Urinary bladder (tissue), 4 donors: ENCODE data around the gene SBK2. TPM values are rescaled to one million over a fixed set of nuclear protein-coding genes. Genes with fewer than 3 reads are reported as not detected.
"Not testable (repeated sequence)": the region's sequence is repeated elsewhere in the genome, so short reads cannot be mapped to it uniquely, and the experiment has no call there.

Experiments
- DNase-seq: peaks from one replicate; pipeline ENCODE4 v3.0.0-alpha.2; 2015; ENCODE audit errors: extremely low spot score
- H3K27ac ChIP-seq: one replicate; pipeline ENCODE4 v1.5.1; 2013; ENCODE audit warnings: low read depth, mild to moderate bottlenecking, moderate library complexity
- H3K36me3 ChIP-seq: one replicate; pipeline ENCODE4 v1.6.1; 2013; ENCODE audit warnings: mild to moderate bottlenecking, moderate library complexity; ENCODE audit not compliant: insufficient read depth
- H3K4me1 ChIP-seq: one replicate; pipeline ENCODE4 v1.6.1; 2013; ENCODE audit warnings: mild to moderate bottlenecking, moderate library complexity; ENCODE audit not compliant: insufficient read depth
- H3K4me3 ChIP-seq: one replicate; pipeline ENCODE4 v1.5.1; 2013; ENCODE audit warnings: low read depth, low read length
- WGBS: extraction: QIAGEN DNeasy Blood & Tissue Kit; methylation state at CpG from one replicate; pipeline ENCODE4 v1.1.7; 2013; 5-methylcytosine and 5-hydroxymethylcytosine counted together
- polyA plus RNA-seq: library from polyadenylated mRNA; stranded (reverse); fragments of 200-250 nt; gene quantifications from one replicate; pipeline ENCODE4 v1.2.3, GENCODE V29; 2013
- total RNA-seq: library from RNA; depleted of rRNA; stranded (reverse); fragments of >200 nt; gene quantifications from one replicate; pipeline ENCODE4 v1.2.3, GENCODE V29; 2014
- donor health status: healthy with polysubstance abuse.
- donor health status: healthy.

The SBK2 gene
- total and polyA plus RNA-seq, 2 donors: not detected

DNA sequence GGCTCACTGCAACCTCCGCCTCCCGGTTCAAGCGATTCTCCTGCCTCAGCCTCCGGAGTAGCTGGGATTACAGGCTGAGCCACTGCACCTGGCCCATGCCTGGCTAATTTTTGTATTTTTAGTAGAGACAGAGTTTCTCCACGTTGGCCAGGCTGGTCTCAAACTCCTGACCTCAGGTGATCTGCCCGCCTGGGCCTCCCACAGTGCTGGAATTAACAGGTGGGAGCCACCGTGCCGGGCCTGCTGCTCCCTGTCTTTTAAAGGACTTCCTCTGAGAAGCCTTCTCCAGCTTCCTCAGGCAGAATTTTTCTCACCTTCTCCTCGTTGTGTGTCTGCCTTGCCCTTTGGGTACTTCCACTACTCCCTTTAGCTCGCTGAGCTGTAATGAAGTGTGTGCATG is 40.1 kb downstream of the SBK2 start:
- 77% methylated on average over 10 of the region's 10 CpGs for WGBS
- not testable (repeated sequence) for H3K27ac ChIP-seq, H3K4me1 ChIP-seq

DNA sequence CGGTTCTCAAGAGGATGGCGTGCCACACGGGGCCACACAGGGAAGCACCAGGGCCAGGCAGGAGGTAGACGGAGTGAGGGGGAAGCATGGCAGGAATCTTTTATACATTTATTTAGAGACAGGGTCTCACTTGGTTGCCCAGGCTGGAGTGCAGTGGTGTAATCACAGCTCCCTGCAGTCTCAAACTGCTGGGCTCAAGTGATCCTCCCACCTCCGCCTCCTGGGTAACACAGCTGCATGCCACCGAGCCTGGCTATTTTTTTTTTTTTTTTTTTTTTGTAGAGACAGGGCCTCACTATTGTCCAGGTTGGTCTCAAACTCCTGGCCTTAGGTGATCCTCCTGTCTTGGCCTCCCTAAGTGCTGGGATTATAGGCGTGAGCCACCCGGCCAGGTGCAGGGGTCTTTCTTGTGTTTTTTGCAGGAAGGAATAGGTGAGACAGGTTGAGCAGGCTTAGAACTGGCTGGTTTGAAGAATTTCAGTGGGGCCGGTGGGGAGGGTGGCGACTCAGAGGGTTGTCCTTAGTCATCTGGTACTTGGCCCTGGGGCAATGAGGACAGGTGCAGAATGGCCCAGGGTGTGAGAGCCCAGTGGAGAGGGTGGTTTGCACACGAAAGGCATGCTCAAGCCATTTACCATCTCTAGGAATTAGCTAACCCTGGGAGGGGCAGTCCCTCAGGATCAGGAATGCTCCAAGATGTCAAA is 41.1 kb downstream of the SBK2 start:
- Histone ChIP-seq H3K4me3 (no peak overlapping the region), H3K4me1 (no peaks in the 10 kb centered on the region), H3K36me3 (no peaks in the 10 kb centered on the region), H3K27ac (no peak overlapping the region)
- 80% methylated on average over 11 of the region's 11 CpGs for WGBS
- DNase-seq: no peak

More for the DNA sequence above, 40.1 kb downstream of the SBK2 start:
- not testable (repeated sequence) for DNase-seq, H3K36me3 ChIP-seq, H3K4me3 ChIP-seq

DNA sequence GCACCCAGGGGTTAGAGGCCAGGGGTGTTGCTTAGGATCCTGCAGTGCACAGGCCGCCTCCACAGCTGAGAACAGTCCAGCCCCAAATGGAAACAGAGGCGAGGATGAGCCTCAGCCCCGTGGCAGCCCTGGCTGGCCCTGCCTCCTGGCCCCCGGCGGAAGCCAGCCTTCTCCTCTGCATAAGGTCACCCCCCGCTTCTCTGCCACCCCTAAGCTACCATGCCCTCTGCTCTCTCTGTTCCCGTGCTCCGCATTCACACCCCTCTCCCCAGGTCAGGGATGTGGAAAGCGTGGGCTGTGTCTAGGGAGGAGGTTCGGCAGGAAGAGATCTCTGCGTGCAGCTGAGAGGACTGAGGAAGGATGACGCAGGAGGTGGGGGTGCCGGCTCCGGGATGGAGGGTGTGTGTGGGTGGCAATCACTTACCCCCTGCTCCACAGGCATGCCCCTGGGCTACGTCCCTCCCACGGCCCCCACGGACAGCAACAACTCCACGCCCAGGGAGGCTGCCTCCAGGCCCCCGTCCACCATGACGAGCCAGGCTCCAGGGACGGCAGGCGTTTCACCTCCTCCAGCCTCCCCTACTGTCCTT is 42.7 kb downstream of the SBK2 start:
- no peak overlapping the region for H3K4me3 ChIP-seq

DNA sequence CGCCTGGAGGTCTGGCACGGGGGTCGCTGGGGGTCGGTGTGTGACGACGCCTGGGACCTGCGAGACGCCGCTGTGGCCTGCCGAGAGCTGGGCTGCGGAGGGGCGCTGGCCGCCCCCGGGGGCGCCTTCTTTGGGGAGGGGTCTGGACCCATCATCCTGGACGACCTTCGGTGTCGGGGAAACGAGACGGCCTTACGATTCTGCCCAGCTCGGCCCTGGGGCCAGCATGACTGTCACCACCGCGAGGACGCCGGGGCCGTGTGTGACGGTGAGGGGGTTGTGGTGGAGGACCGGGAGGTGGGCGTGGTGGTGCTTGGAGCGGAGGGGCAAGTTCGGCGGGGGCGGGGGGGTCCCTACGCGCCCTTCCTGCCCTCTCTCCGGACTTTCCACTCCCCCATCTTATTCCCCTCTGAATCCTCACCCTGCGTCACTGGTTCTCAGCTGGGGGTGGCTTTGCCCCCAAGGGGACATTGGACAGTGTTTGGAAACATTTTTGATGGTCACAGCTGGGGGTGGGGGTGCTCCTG is 43.2 kb downstream of the SBK2 start:
- 47% methylated on average over 38 of the region's 38 CpGs for WGBS
- Histone ChIP-seq H3K4me1 (no peaks in the 10 kb centered on the region), H3K36me3 (no peaks in the 10 kb centered on the region), H3K27ac (no peak overlapping the region), H3K4me3 (no peak overlapping the region)
- DNase-seq: no peak

More for the DNA sequence above, 42.7 kb downstream of the SBK2 start:
- Histone ChIP-seq H3K4me1 (no peaks in the 10 kb centered on the region), H3K27ac (no peak overlapping the region), H3K36me3 (no peaks in the 10 kb centered on the region)
- WGBS: 46% methylated on average over 22 of the region's 22 CpGs
- no peak for DNase-seq

DNA sequence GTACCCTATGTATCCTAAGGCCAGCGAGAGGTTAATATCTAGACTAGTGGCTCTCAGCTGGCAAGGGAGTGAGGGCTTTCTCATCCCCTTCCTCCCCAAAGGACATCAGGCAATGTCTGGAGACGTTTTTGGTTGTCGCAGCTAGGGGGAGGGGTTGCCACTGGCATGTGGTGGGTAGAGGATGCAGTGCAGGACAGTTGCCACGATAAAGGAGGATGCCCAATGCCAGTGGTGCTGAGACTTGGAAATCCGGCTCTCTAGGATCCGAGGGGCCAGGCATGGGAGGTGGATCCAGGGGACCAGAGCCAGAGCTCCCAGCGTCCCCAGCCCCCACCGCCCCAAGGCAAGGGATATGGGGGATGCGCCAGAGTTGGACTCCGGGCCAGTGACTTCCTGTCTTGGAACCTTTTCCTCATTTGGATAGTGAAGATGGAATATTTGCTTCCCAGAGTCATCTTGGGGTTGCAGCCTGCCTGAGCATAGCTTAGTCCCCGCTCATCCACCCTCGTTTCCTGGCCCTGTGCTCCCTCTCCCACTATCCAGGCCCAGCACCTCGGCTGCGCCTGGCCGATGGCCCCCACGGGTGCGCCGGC is 43.8 kb downstream of the SBK2 start:
- Histone ChIP-seq H3K4me1 (no peaks in the 10 kb centered on the region), H3K4me3 (no peak overlapping the region), H3K36me3 (no peaks in the 10 kb centered on the region), H3K27ac (no peak overlapping the region)
- peak; percentile 47 for DNase-seq
- WGBS: 39% methylated on average over 18 of the region's 18 CpGs

DNA sequence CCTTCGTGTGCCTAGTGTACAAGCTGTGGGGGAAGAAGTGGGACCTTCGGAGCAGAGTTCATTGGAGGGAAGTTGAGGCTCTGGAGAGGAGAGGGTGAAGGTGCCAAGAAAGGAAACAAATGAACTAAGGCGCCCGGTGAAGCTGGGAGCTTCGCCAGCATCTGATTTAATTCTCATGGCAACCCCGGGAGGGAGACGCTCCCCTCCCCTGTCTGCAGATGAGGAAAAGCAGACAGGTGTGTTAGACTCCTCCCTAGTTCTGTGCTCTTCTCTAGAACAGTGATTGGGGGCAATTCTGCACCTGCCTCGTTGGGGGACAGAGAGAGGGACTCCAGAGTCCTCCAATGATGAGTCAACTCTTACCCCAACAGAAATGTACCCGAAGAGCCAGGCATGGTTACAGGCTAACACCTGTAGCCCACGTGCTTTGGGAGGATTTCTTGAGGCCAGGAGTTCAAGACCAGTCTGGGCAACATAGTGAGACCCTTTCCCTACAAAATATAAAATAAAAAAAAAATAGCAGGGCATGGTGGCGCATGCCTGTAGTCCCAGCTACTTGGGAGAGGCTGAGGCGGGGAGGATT is 44.5 kb downstream of the SBK2 start:
- no peak for DNase-seq

DNA sequence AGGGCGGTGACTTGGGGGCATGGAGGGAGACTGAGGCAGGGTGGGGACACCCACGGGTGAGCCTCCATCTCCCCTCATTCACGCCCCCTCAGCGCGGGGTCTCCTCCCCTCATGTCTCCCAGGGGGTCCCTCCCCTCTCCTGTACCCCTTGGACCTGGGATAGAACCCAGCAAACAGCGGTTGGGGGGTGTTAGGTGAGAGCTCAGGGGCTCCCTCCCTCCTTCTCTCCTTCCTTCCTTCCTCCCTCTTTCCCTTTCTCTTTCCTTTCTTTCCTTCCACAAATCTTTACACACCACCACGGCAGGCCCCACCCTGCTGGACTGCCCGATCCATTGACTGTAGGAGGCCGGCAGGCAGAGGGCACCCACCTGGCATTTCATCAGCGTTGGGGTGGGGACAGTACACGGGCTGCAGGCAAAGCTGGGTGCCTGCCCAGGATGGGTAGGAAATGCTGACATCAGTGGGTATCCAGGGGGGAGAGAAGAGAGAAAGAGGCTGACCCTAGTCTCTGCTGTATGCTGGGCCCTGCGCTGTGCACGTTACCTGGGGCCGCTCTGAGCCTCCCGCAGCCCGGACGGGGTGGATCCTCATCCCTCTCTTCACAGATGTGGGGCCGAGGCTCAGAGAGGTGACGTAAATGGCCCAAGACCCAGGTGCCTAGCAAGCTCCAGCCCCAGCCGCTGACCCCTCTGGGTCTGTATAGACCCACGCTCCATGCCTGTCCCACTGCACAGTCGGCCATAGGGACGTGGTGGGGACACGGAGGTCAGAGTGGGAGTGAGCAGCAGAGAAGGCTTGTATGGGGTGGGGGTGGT is 45.2 kb downstream of the SBK2 start:
- Histone ChIP-seq H3K27ac (no peak overlapping the region), H3K4me1 (no peaks in the 10 kb centered on the region), H3K36me3 (no peaks in the 10 kb centered on the region), H3K4me3 (no peak overlapping the region)
- 70% methylated on average over 24 of the region's 24 CpGs for WGBS
- DNase-seq: no peak

More for the DNA sequence above, 44.5 kb downstream of the SBK2 start:
- 42% methylated on average over 12 of the region's 12 CpGs for WGBS
- Histone ChIP-seq H3K4me1 (no peaks in the 10 kb centered on the region), H3K36me3 (no peaks in the 10 kb centered on the region), H3K4me3 (no peak overlapping the region), H3K27ac (no peak overlapping the region)

DNA sequence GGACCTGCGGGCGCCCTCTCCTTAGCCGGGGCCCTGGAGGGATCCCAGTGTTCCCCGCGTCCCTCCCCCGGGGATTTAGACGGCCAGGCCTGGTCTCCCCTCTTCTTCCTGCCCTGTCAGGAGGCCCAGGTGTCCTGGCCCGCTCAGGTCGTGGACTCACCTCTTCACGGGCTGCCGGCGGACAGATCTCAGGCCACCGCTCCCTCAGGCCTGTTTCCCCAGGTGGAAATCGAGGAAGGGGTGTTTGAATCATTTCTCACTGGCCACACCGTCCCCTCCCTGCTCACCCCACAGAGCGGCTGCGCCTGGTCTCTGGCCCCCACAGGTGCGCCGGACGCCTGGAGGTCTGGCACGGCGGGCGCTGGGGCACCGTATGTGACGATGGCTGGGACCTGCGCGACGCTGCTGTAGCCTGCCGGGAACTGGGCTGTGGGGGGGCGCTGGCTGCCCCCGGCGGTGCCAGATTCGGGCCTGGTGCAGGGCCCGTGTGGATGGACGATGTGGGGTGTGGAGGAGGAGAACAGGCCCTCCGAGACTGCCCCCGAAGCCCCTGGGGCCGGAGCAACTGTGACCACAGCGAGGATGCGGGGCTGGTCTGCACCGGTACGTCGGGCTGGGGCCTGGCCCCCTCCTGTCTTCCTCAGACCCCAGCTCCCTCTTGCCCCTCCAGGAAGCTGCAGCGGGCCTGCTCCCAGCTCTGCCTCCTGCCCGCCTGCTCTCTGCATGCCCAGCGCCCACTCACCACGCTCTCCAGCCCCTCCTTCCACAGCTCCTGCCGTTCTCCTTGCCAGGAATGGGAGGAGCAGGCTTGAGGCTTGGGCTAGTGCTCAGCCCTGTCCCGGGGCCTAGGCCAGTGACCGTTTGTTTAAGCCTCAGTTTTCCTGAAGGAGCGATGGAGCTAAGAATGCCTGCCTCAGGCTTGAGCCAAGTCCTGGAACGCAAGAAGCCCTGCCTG is 46.2 kb downstream of the SBK2 start:
- Histone ChIP-seq H3K27ac (no peak overlapping the region), H3K36me3 (no peaks in the 10 kb centered on the region), H3K4me3 (no peak overlapping the region), H3K4me1 (no peaks in the 10 kb centered on the region)
- WGBS: 75% methylated on average over 52 of the region's 52 CpGs
- DNase-seq: no peak

DNA sequence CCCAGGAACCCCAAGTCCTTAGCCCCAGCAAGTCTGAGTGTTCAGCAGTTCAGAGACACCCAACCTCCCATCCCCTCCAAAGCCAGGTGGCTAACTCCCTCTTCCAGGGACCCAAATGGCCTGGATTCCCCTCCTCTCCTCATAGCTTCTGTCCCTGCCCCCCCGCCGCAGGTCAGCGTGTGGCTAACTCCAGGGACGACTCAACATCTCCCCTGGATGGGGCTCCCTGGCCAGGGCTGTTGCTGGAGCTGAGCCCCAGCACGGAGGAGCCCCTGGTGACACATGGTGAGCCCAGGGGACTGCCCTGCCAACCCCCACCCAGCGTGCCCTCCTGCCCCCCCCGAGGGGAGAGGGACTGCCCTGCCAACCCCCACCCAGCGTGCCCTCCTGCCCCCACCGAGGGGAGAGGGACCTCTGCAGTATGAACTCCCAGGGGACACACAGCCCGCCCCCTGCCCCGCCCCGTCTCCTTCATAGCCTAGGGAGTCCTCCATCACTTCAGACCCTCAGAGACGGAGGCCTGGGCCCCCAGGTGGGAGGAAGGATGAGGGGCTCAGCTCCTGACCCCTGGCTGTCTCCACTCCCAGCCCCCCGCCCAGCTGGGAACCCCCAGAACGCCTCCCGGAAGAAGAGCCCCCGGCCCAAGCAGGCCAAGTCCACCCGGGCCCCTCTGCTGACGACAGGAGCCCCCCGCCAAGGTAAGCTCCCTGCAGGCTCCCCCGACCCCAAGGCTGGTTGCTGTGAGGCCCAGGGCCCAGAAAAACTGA is 47.0 kb downstream of the SBK2 start:
- no peaks in the 10 kb centered on the region for H3K36me3 ChIP-seq
- H3K27ac ChIP-seq: no peak overlapping the region
- no peaks in the 10 kb centered on the region for H3K4me1 ChIP-seq
- DNase-seq: no peak
- H3K4me3 ChIP-seq: no peak overlapping the region
- 68% methylated on average over 21 of the region's 21 CpGs for WGBS

DNA sequence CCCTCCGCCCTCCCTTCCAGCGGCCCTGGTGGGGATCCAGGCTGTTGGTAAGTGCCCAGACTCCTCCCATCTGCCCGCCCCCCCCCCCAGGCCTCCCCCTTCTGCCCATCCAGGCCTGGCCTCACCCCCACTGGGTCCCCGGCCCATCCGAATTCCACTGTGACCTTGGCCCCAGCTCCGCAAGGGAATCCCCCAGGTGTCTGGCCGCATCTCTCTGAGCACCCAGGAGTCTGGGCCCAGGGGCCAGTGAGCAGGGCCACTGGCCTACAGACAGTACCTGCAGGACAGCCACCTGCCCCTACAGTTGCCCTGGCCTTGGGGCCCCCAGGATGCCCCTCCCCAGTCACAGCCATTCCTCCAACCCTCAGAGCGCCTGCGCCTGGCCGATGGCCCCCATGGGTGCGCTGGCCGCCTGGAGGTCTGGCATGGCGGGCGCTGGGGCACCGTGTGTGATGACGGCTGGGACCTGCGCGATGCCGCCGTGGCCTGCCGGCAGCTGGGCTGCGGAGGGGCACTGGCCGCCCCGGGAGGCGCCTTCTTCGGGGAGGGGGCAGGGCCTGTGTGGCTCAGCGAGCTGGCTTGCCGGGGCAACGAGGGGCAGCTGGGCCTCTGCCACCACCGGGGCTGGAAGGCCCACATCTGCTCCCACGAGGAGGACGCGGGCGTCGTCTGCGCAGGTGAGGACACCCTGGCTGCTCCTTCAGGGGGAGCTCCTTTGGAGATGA is 47.8 kb downstream of the SBK2 start:
- 56% methylated on average over 36 of the region's 36 CpGs for WGBS
- Histone ChIP-seq H3K36me3 (no peaks in the 10 kb centered on the region), H3K4me1 (no peaks in the 10 kb centered on the region), H3K4me3 (no peak overlapping the region), H3K27ac (no peak overlapping the region)
- no peak for DNase-seq

DNA sequence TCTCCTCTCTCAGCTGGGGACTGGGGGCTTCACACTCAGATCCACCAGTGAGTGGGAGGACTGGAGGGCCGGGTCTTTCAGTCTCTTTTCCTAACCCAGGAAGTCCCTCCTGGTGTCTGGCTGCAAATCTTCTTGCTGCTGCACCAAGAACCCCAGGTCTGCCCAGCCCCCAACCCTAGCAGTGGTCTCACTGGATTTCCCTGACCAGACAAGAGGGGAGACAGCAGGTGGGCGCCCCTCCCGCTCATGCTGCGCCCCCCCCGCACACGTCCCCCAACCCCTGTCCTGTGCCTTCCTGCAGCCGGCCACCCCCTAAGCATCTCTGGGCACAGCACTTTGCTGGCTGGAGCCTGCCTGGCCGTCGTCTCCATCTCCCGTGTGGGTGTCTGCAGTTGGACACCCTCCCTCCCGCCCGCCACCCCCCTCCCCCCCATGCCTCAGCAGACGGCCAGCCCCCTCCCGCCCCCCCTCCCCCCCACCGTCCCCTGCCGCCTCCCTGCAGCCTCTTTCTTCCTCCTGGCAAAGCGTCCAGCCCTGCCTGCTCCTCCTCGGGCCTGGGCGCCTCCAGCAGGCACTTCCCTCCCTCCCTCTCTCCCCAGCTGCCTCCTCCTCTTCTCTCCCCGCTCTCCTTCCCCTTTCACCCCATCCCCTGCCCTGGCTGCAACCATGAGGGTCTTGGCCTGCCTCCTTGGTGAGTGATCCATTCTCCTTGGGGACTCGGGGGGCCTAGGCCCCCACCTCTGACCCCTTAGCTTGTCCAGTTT is 48.8 kb downstream of the SBK2 start, which contains the start of gene SSC5D:
Gene SSC5D, plus strand, starts transcription at position 513 of the 764 bp plus-strand sequence. Its CDS starts 154 bp downstream, at position 667.
- H3K36me3 ChIP-seq: no peaks in the 10 kb centered on the region
- WGBS: 12% methylated on average over 19 of the region's 21 CpGs
- H3K4me3 ChIP-seq: no peak within 1 kb of the TSS
- H3K27ac ChIP-seq: peak within 1 kb of the TSS; percentile 69
- no peak for DNase-seq
- no peaks in the 10 kb centered on the region for H3K4me1 ChIP-seq
